ENCODE results near the gene OR6K6.

DNA sequence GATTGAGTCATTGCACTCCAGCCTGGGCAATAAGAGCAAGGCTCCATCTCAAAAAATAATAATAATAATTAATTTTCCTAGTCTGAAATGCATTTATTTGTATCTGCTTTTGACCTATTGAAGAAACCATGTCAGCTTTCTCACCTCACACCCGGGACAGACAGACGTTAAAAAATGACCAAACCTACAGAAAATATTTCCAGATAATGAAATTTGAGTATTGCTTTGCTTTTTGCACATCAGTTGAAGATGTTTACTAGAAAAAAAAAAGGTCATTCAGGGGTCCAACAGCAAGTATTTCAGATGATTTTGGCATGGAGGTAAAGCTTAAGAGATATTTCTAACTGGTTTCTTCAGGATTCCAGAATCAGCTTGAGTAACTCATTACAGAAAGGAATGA lies at the start of gene OR6K6:
- TF ChIP-seq, protein P1, sequence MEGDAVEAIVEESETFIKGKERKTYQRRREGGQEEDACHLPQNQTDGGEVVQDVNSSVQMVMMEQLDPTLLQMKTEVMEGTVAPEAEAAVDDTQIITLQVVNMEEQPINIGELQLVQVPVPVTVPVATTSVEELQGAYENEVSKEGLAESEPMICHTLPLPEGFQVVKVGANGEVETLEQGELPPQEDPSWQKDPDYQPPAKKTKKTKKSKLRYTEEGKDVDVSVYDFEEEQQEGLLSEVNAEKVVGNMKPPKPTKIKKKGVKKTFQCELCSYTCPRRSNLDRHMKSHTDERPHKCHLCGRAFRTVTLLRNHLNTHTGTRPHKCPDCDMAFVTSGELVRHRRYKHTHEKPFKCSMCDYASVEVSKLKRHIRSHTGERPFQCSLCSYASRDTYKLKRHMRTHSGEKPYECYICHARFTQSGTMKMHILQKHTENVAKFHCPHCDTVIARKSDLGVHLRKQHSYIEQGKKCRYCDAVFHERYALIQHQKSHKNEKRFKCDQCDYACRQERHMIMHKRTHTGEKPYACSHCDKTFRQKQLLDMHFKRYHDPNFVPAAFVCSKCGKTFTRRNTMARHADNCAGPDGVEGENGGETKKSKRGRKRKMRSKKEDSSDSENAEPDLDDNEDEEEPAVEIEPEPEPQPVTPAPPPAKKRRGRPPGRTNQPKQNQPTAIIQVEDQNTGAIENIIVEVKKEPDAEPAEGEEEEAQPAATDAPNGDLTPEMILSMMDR (IDR thresholded peaks at IDR 0.05), result no peak
- TF ChIP-seq POLR2A (IDR thresholded peaks at IDR 0.05), result no peak
